ENCODE measurements around the gene C1orf53. TPM values are rescaled to one million over a fixed set of nuclear protein-coding genes. Genes with fewer than 3 reads are reported as not detected.
A peak's percentile ranks its signal among the peaks of the same experiment; 100 is the strongest.
"Not testable (repeated sequence)": the region's sequence is repeated elsewhere in the genome, so short reads cannot be mapped to it uniquely, and the experiment has no call there.

Gene C1orf53
- total and polyA plus RNA-seq, 12 donors = 8.9 to 63.8 (median 15.4) TPM

- intact Hi-C loops (cut with DNase I) = loop anchor here in 1 of 2 donors (5.0 kb wide), 2 partner anchors 252 to 347 kb away; no protein-coding TSS in a partner anchor
- WGBS, 4 donors = 40 to 55% (median 50%) methylated on average over 2 of the region's 2 CpGs
- no peak for DNase-seq
- TF ChIP-seq CTCF (IDR thresholded peaks at IDR 0.05) (no peak), POLR2A (IDR thresholded peaks at IDR 0.05) (no peak)
- Histone ChIP-seq H3K9me3 (replicated peaks in 1 of 3) (no peaks in the 10 kb centered on the region), H3K36me3 (replicated peaks in 1 of 2) (no peaks in the 10 kb centered on the region), H3K4me1 (replicated peaks in 1 of 2) (no peaks in the 10 kb centered on the region), H3K27me3 (no peaks in the 10 kb centered on the region), H3K27ac (no peak overlapping the region), H3K4me3 (no peak overlapping the region)
These were observed 32.8 kb upstream of the C1orf53 start for GRCh38 chr1:197869490-197870077.

GRCh38 chr1:197876894-197877293 is 25.5 kb upstream of the C1orf53 start:
- H3K4me1 ChIP-seq (replicated peaks in 1 of 2) = no peaks in the 10 kb centered on the region
- no peak for TF ChIP-seq POLR2A (IDR thresholded peaks at IDR 0.05)
- no peak for TF ChIP-seq CTCF (IDR thresholded peaks at IDR 0.05)
- no peak for DNase-seq
- H3K4me3 ChIP-seq = no peak overlapping the region
- intact Hi-C loops (cut with DNase I) = no loop called here
- no peaks in the 10 kb centered on the region for H3K36me3 ChIP-seq (replicated peaks in 1 of 2)
- H3K27ac ChIP-seq = no peak overlapping the region
- H3K27me3 ChIP-seq = no peaks in the 10 kb centered on the region
- no peaks in the 10 kb centered on the region for H3K9me3 ChIP-seq (replicated peaks in 1 of 3)

- DNase-seq; H3K4me3 ChIP-seq; H3K27me3 ChIP-seq; H3K36me3 ChIP-seq (replicated peaks in 1 of 2); H3K4me1 ChIP-seq (replicated peaks in 1 of 2); H3K27ac ChIP-seq; intact Hi-C loops (cut with DNase I); H3K9me3 ChIP-seq (replicated peaks in 1 of 3): not testable (repeated sequence)
- WGBS, 4 donors = 64 to 77% (median 71%) methylated on average over 4 of the region's 4 CpGs
These were observed 22.0 kb upstream of the C1orf53 start for GRCh38 chr1:197880385-197880784.

- H3K36me3 ChIP-seq (replicated peaks in 1 of 2); DNase-seq; H3K27me3 ChIP-seq; H3K9me3 ChIP-seq (replicated peaks in 1 of 3); H3K27ac ChIP-seq; intact Hi-C loops (cut with DNase I); H3K4me1 ChIP-seq (replicated peaks in 1 of 2); H3K4me3 ChIP-seq: not testable (repeated sequence)
- 71 to 80% (median 79%) methylated on average over 2 of the region's 2 CpGs for WGBS, 4 donors
These were observed 20.2 kb upstream of the C1orf53 start for GRCh38 chr1:197882241-197882640.

- no peak for TF ChIP-seq POLR2A (IDR thresholded peaks at IDR 0.05)
- TF ChIP-seq CTCF (IDR thresholded peaks at IDR 0.05) = no peak
- WGBS, 4 donors = 71 to 100% (median 72%) methylated on average over 2 to 7 of the region's 7 CpGs
- Histone ChIP-seq H3K36me3 (replicated peaks in 1 of 2) (no peaks in the 10 kb centered on the region), H3K27ac (no peak overlapping the region), H3K9me3 (replicated peaks in 1 of 3) (no peaks in the 10 kb centered on the region), H3K27me3 (peaks cover 7% of the 10 kb centered on the region), H3K4me1 (replicated peaks in 1 of 2) (no peaks in the 10 kb centered on the region), H3K4me3 (no peak overlapping the region)
- intact Hi-C loops (cut with DNase I) = no loop called here
- DNase-seq = peak in 1 of 7 donors; percentile 25
These were observed 18.3 kb upstream of the C1orf53 start for GRCh38 chr1:197884173-197884572.

All from adrenal gland (tissue), 12 donors.